NCI-H1436 treated with DMSO at 0.1 percent for 48 hours (cell line): ENCODE results near the gene RAB4A.

Experiments used
- DNase-seq: peaks from one replicate; lab custom pipeline; 2025; lab: John Stamatoyannopoulos, UW

The RAB4A gene, protein sequence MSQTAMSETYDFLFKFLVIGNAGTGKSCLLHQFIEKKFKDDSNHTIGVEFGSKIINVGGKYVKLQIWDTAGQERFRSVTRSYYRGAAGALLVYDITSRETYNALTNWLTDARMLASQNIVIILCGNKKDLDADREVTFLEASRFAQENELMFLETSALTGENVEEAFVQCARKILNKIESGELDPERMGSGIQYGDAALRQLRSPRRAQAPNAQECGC

DNA sequence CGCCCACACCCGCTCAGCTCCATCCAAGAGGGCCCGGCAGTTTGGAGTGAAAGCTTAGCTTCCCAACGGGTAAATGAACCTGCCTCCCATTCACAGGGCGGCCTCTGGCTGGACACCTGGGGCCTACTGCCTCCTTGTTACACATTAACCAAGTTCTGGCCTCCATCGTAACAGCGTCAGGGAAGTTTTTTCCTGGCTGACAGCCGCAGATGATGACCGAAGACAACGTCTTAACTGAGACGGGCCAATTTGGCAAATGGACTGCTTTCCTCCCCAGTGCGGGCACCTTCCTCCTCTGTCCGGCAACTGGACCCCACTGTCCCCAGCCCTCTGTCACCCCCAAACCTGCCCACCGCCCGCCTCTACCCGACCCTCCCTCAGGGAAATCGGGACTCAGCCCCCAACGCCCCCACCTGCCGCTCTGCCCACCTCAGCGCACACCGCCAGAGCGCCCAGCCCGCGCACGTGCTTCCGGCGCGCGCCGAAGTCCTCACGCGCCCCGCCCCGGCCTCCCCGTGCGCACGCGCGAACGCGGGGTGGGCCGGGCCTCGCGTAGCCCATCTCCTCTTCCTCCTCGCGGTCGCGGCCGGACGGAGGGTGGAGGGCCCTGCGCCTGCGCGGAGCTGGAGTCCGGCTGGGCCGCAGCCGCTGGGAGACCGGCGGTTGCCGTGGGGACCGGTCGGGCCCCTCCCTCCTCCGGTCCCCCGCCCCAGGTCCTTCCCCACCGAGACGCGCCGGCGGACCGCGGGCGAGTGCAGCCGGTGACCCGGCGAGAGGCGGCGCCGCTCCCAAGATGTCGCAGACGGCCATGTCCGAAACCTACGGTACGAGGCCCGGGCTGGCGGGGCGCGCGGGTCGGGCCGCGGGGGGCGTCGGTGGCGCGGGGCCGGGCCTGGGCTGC, at the start of gene RAB4A:
Gene RAB4A, plus strand, starts transcription at position 565 of the 901 bp plus-strand sequence. Its CDS starts 229 bp downstream, at position 794.
- no peak for DNase-seq

DNA sequence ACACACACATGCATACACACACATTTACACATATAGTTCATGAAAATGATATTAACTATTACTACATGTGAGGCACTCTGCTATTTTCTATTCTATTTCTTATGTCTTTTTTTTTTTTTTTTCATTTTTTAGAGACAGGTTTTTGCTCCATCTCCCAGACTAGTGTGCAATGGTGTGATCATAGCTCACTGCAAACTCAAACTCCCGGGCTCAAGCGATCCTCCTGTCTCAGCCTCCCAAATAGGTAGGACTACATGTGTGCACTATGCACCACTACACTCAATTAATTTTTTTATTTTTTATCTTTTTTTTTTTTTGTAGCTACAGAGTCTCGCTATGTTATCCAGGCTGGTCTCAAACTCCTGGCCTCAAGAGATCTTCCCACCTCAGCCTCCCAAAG, 48.8 kb upstream of the RAB4A start:
- DNase-seq = no peak

DNA sequence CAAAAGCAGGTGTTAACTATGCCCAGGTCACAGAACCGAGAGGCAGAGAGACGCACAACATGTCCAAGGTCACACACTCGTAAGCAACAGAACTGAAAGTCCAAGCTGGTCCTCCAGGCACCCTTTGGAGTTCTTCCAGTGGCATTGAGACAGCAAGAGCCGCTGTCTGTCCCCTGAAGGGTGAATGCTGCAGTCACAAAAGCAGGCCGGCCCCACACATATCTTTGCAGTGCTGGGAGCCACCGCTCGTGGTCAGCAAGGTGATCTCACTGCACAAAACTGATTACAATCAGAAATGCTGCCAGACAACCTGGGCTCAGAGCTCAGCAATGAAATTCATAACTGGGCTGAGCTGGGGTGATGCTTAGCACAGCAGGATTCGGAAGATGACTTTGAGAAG, 47.4 kb upstream of the RAB4A start:
- no peak for DNase-seq

DNA sequence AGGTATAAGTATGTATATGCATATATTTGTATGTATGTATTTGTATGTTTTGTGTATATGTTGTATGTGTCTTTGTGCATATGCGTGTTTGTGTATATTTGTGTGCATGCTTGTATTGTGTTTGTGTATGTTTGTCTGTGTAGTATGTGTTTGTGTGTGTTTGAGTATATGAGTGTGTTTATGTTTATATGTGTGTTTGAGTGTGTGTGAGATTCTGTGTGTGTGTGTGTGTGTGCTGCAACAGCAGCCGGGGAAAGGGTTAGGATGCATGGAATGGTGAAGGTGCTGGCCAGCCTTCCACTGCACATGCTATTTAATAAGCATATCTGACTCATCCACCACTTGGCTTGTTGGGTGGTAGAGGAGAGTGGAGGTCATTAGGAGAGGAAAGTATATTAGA, 46.6 kb upstream of the RAB4A start:
- no peak for DNase-seq

DNA sequence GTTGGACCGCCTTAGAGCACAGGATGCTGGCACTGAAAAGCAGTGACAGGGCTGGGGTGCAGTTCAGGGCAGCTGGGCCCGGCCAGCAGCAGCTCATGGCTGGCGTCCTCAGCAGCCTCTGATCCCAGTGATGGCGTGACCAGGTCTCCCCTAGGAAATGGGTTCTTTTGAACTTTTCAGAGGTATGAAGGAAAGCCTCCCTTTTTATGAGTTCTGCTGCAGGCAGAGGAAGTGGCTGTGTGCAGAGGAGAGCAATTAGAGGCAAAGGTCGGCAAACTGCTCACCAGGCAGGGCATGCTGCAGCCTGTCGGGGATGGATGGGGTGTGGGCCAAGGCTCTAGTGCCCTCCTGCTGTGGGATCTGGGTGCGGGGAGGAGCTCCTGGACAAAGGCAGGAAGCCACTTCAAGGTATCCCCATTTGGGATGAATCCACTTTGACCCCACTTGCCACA, 45.6 kb upstream of the RAB4A start:
- no peak for DNase-seq

DNA sequence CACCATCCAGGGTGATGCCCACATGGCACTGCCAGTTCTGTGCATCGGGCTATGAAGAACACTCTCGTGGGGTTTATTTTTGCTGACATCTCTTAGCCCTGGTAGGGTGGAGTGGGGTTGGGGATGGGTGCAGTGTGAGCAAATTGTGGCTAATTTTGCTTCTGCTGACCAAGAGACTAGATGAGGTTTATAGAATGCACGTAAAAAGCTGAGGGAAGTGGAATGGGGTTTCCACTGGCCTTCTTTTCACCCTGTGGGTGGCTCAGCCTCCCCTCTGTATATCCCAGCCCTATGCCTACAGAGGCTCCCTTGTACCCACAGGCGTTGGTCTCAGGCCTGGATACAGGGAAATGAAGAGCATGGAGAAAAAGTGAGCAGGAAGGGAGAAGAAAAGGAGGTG, 44.1 kb upstream of the RAB4A start:
- DNase-seq = no peak

DNA sequence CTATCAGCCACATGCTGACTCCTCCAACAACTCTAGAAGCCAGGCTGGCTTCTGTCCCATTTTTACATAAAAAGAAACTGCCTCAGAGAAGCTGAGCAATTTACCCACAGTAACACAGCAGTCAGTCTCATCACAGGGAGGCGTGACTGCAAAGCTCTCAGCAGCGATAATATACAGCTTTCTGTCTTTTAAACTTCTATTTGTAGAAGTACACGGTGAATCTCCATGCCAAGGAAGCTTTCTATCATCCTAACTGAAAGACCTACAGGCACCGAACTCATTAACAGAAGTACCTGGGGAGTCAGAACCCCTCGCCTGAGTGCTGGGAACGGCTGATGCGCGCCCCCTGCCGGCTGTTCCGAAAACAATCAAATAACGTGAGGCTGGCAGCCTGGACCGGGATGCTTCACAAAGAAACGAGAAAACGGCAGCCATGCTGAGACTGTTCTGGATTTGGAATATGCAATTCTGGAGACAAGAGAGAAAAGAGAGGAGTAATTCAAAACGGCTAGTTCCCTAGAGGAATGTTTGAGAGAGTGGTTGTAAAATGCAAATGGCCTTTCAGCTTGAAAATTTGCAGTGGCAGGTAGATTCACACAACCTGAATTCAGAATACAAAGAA, 43.5 kb upstream of the RAB4A start:
- DNase-seq = peak; percentile 79

DNA sequence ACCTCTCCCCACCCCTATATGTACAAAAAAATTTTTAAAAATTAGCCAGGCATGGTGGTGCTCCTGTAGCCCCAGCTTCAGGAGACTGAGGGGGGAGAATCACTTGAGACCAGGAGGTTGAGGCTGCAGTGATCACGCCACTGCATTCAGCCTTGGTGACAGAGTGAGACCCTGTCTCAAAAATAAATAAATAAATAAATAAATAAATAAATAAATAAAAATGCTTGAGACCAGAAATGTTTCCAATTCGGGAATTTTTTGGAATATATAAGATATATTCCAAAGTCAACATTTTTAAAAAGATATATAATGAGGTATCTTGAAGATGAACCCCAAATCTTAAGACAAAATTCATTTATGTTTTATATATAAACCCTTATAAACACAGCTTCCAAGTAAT, 42.4 kb upstream of the RAB4A start:
- DNase-seq = no peak

DNA sequence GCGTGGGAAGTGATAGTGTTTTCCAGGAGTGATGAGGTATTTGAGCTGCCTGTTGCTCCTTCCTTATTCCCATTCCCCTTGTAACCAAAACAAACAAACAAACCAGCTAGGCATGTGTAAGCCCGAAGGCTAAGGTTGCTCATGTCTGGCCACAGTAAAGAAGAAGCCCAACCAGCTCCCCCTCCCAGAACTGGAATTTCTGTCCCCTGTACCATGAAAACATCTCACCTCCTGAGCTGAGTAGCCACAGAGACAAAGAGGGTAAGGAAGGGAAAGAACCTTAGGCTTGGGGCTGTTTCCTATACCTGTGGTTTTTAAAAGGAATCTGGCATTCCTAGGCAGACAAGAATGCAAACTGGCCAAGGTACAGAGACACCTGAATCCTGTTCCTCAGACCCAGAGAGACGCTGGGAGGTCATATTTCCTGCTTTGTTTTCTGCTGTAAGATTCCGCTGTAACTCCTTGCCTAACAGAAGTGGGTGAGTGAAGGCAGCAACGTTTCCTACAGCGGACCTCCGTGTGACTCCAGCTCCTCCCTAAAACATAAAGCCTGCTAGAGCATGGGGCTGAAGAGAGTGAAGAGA, 41.7 kb upstream of the RAB4A start:
- no peak for DNase-seq

DNA sequence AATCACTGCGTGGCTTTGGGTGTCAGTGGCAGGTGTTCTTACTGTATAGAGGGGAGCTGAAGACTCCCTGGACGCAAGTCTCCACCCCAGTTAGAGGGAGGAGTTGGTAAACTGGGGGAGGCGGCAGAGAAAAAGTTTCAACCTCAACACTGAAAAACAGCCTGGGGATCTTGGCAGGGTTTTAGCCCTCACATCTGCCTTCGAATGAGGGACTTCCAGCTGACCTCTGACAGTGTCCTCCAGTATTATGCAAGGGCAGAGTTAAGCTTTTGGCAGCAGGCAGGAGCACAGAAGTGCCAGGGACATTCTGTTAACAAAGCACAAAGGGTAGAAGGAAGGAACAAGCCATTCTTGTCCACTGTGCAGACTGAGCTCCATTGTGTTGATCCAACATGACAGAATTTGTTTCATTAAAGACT, 41.2 kb upstream of the RAB4A start:
- no peak for DNase-seq

DNA sequence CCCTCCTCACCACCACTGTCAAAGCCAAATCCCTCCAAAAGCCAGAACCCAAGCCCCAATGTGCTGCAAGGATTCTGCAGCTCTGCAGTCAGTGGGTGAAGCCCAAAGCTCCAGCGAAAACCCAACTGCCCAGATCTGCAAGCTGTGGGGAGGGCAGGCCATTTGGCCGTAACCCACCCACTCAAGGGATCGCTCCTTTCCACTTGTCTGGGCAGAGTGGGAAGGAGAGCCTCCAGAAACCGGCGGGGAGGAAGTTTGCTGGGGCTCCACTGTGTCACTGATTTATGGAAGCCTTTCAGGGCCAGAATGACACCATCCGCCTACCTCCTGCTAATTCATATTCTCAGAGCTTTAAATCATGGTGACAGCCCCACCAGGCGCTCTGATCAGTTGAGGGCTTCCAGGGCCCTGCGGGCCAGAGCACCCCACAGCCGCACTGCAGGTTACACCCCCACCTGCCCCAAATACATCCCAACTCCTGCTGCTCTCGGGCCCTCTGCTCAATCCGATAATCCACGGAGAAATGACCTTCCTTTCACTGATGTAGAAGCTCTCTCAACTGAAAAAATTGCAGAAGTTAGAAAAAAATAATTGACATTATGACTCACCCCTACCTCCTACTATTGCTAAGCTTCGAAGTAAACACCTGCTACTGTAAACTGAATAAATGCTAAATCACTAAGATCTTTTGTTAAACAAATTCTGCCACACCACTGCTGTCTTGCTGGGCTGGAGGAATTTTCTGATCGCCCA, 40.6 kb upstream of the RAB4A start:
- no peak for DNase-seq

DNA sequence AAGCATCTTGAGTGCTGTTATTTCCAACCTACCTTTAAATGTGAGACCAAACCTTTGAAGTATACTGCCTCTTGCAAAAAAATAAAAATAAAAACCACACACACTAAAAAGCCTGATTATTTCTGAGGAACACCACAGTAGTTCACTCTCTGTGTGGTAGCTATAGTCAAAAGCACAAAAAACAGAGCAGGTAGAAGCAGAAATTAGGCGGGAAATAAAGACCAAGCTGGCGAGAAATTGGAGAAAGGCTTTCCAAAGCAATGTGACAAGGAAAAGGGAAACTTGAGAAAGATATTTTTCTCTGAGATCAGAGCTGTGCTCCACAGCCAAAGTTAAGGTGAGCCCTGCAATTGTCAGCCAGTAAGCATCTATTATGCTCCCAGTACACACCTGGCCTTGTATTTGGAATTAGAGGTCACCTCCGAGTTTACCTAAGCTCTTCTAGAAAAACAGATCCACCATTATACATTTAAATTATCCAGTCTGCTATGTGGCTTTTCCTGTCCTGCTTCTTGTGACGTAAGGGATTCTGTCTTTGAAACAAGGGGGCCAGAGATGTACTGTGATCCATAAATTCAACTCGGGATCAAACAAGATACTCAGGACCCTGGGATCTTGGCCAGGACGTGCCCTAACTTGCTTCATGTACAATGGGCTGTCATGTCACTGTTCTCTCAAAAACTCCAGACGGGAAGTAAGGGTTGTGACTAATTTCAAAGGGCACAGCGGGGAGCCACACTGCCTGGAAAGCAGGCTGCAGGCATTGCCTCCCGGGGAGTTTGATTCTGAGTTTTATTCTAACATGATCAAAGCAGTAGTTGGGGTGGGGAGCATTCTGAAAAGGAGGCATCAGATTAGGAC, 39.8 kb upstream of the RAB4A start:
- no peak for DNase-seq

DNA sequence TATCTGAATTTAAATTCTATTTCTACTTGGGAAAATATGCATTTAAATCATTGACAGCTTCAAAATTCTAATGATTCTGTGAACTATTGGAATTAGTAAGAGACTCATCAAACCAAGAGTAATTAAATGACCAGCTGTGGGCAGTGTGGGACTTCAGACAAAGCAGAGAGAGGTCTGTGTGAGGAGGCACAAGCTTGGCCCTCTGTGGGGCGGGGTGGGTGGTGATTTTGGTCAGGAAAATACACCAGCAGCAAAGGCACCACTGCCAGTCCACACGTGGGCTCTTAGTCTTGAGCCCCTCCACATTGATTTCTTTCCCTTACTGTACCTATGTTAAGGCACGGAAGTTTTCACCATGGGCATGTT, 39.2 kb upstream of the RAB4A start:
- no peak for DNase-seq

DNA sequence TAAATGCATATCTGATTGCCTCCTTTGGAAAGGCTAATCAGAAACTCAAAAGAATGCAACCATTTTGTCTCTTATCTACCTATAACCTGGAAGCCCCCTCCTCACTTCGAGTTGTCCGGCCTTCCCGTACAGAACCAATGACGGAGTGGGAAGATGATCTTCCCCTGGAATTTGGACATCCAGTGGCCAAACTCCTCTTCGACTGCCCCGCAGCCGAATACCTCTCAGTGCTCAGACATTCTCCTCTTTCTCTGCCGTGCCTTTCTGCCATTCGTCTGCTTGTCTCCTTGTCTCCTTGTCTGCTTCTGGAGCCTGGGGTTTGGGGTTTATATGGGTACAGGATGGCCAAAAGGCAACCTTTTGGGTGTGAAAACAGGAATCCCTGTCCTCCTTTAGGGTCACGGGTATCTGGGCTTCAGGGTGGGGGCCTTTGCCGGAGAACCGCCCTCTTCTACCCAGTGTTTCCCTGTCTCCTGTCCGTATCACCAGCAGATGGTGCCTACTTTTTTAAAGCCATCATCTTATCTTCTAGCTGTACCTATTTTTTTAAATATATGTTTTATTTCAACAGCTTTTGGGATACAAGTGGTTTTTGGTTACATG, 35.9 kb upstream of the RAB4A start:
- no peak for DNase-seq

DNA sequence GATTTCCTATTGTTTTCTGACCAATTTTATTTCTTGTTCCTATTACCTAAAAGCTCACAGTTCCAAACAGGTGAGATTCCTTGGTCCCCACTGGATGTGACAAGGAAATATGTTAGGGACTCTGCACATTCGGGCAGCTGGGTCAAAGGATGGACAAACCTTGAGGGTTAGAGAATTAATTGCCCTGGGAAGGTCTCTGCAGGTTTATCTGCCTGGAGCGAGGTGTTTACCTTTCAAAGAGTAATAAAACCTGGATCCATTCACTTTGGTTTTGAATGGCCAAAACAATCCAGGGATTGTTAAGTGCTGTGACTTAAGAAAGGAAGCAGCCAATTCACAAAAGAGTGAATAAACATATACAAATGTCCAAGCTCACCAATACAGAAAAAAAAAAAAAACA, 33.6 kb upstream of the RAB4A start:
- DNase-seq = no peak

DNA sequence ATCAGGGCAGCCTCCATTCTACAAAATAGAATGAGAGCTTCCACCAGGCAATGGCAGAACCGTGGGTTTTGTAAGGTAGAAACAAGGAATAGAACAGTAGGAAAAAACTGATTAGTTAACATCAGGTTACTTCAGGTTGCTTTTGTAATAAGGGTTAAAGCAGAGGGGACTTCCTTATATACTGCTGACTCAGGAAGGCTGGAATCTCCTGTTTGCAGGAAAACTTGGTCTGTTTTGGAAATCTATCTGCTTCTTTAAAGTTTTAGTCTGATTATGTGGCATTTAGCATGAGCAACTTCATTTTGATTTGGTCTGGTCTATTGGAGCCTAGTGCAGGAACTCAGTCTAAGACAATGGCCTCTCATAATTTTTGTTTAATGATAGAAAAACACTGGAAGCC, 32.7 kb upstream of the RAB4A start:
- DNase-seq = no peak

DNA sequence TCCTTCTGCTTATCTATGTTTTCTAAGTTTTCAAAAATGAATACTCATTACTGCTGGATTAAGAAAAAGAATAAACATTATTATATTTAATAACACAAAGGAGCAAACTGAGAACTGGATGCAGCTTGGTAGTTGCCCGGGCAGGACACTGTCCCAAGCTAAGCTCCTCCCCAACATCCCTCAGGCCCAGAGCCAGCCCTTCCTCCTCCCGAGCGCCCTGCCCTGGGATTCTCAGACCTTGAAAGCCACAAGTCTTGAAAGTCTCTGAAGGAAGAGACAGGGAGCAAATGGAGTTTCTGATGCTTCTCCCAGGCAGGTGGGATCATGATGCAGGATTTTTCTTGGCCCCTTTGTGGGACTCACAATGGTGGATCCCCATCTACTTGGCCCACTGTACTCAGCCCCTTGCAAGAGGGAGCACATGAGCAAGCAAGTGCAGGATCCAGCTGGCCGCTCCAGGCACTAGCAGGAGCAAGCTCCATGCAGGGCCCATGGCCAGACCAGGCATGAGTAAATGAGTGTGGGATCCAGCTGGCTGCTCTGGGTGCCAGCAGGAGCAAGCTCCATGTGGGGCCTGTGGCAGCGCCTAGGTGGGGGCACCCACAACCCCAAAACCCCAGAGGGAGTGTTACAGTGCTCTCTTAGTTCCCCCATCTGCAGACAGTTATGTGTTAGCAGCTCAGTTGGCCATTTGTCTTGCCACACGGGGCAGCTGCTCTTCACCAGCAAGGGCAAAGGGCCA, 32.1 kb upstream of the RAB4A start:
- no peak for DNase-seq

DNA sequence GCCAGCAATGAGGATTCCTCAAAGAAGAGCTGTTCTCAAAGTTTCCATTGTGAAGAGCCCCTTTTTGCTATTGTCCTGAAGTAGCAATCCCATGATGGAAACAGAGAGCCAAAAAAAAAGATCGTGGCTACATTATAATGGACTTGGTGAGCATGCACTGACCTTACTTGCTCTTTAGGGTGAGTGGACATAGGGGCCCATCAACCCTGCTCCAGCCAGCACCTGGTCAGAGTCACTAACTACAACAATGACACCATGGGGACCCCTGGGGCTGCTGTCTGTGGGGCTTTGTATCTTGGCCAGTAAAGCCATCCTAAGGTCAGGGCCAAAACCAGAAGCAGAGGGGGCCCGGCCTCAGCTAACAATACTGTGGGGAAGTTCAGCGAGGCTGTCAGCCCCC, 30.4 kb upstream of the RAB4A start:
- DNase-seq = no peak

DNA sequence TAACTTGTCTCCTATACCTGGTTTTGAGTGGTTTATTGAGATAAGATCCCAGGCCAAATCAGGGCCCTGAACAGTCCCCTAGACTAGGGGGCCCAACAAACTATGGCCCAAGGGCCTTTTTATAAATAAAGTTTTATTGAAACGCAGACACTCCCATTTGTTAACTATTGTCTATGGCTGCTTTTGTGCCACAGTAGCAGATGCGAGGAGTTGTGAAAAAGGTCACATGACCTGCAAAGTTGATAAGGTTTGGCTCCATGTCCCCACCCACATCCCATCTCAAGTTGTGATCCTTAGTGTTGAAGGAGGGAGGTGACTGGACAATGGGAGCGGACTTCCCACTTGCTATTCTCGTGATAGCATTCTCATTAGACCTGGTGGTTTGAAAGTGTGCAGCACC, 29.5 kb upstream of the RAB4A start:
- DNase-seq = no peak

DNA sequence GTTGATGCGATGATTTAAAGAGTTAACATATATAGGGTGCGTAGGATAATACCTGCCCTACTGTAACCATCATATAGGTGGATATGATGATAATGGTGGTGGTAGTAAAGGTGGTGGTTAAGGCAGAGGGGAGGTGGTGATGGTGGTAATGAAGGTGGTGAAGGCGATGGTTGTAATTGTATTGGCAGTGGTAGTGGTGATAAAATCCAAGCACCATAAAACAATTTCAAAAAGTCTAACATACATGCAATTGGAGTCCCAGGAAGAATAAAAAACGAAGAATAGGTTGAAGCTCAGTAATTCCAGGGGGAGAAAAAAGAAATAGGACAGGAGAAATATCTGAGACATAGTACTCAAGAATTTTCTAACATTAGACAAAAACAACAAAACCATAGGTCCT, 27.3 kb upstream of the RAB4A start:
- DNase-seq = no peak
